Endodermal cell (in vitro differentiated cells): ENCODE results near the gene COL23A1. TPM values are rescaled to one million over a fixed set of nuclear protein-coding genes. Genes with fewer than 3 reads are reported as not detected.
A peak's percentile ranks its signal among the peaks of the same experiment; 100 is the strongest.

Source experiments
- DNase-seq: peaks from one replicate; pipeline ENCODE4 v3.0.0-alpha.2; 2017
- H3K27ac ChIP-seq: 2 replicates; pipeline ENCODE4 v1.5.1; 2013; ENCODE audit warnings: mild to moderate bottlenecking, low read depth, low read length, moderate library complexity
- H3K27me3 ChIP-seq: 2 replicates; pipeline ENCODE4 v1.6.1; 2013; ENCODE audit warnings: mild to moderate bottlenecking, low read length, moderate library complexity; ENCODE audit not compliant: insufficient read depth, control insufficient read depth, poor library complexity, severe bottlenecking
- H3K36me3 ChIP-seq: 2 replicates; pipeline ENCODE4 v1.7.0; 2013; ENCODE audit warnings: mild to moderate bottlenecking, low read length, moderate library complexity; ENCODE audit not compliant: control insufficient read depth, insufficient read depth
- H3K4me1 ChIP-seq: one replicate; pipeline ENCODE4 v1.7.0; 2013; ENCODE audit warnings: low read length; ENCODE audit not compliant: control insufficient read depth, insufficient read depth
- H3K4me3 ChIP-seq: 2 replicates; pipeline ENCODE4 v1.5.1; 2013; ENCODE audit warnings: mild to moderate bottlenecking, low read length, moderate library complexity
- H3K9ac ChIP-seq: 2 replicates; pipeline ENCODE4 v1.6.1; 2013; ENCODE audit warnings: mild to moderate bottlenecking, low read length, moderate library complexity; ENCODE audit not compliant: poor library complexity, severe bottlenecking; ENCODE audit errors: extremely low read depth
- H3K9me3 ChIP-seq: 2 replicates; pipeline ENCODE4 v1.6.1; 2013; ENCODE audit warnings: mild to moderate bottlenecking, low read length, moderate library complexity; ENCODE audit not compliant: control insufficient read depth
- H3K27ac Mint-ChIP-seq: 2 replicates; pipeline ENCODE4 v1.8.0; 2020; ENCODE audit warnings: mixed read lengths
- H3K27me3 Mint-ChIP-seq: 2 replicates; pipeline ENCODE4 v1.8.0; 2021; ENCODE audit warnings: mild to moderate bottlenecking, mixed read lengths; ENCODE audit not compliant: insufficient read depth
- H3K36me3 Mint-ChIP-seq: 2 replicates; pipeline ENCODE4 v1.8.0; 2020; ENCODE audit warnings: low read depth, mixed read lengths
- H3K4me1 Mint-ChIP-seq: 2 replicates; pipeline ENCODE4 v1.8.0; 2020; ENCODE audit warnings: mixed read lengths
- H3K4me3 Mint-ChIP-seq: 2 replicates; pipeline ENCODE4 v1.8.0; 2020; ENCODE audit warnings: mild to moderate bottlenecking, moderate library complexity, mixed read lengths
- H3K9me3 Mint-ChIP-seq: 2 replicates; pipeline ENCODE4 v1.8.0; 2020; ENCODE audit warnings: mild to moderate bottlenecking, mixed read lengths
- CTCF ChIP-seq: fragments of 200-600 bp; sonication (generic); conservative IDR thresholded peaks from 2 replicates; pipeline ENCODE4 v1.5.0; 2021; ENCODE audit warnings: antibody characterized with exemption, mild to moderate bottlenecking
- WGBS, 2 experiments: methylation state at CpG; one replicate each; pipeline versions ENCODE4 v1.1.5 to v1.1.7; 2013; ENCODE audit warnings: missing lambda C conversion rate in 2 of 2, mixed read lengths in 1 of 2; ENCODE audit not compliant: insufficient coverage in 1 of 2, insufficient read length in 1 of 2; 5-methylcytosine and 5-hydroxymethylcytosine counted together
- total RNA-seq, 2 donors: library from RNA; stranded (reverse); fragmentation: NEBNext Ultra II Directional in 1 of 2; extraction: Animal tissue kit (Norgen Biotek cat#: 25700) in 1 of 2; gene quantifications; 2 replicates in 1 of 2; 3 replicates in 1 of 2; pipeline ENCODE4 v1.2.1, GENCODE V29; 2021

The COL23A1 gene
- total RNA-seq, 2 donors from 2014 or later = 50.2 to 71.3 TPM

GRCh38 chr5:178373711-178374110 is 216.5 kb downstream of the COL23A1 start:
- H3K36me3 ChIP-seq = no peaks in the 10 kb centered on the region
- Mint-ChIP-seq H3K9me3 (peaks cover 7% of the 10 kb centered on the region), H3K4me3 (no peak overlapping the region), H3K36me3 (peaks cover 16% of the 10 kb centered on the region), H3K27ac (no peak overlapping the region), H3K27me3 (no peaks in the 10 kb centered on the region), H3K4me1 (peaks cover 6% of the 10 kb centered on the region)
- H3K4me1 ChIP-seq = no peaks in the 10 kb centered on the region
- H3K9me3 ChIP-seq = peaks cover 16% of the 10 kb centered on the region
- no peaks in the 10 kb centered on the region for H3K27me3 ChIP-seq
- H3K9ac ChIP-seq = no peak overlapping the region
- DNase-seq = no peak
- no peak overlapping the region for H3K4me3 ChIP-seq
- no peak overlapping the region for H3K27ac ChIP-seq
- WGBS, 2 experiments = 95 to 96% methylated on average over 15 to 16 of the region's 16 CpGs
- no peak for TF ChIP-seq CTCF

- DNase-seq = no peak
- Histone ChIP-seq H3K27ac (no peak overlapping the region), H3K36me3 (no peaks in the 10 kb centered on the region), H3K4me3 (no peak overlapping the region), H3K9me3 (peaks cover 16% of the 10 kb centered on the region), H3K4me1 (no peaks in the 10 kb centered on the region), H3K27me3 (no peaks in the 10 kb centered on the region), H3K9ac (no peak overlapping the region)
- Mint-ChIP-seq H3K27me3 (no peaks in the 10 kb centered on the region), H3K4me1 (peaks cover 6% of the 10 kb centered on the region), H3K9me3 (peaks cover 7% of the 10 kb centered on the region), H3K4me3 (no peak overlapping the region), H3K36me3 (peaks cover 16% of the 10 kb centered on the region), H3K27ac (peak overlapping the region; percentile 31)
- 93 to 96% methylated on average over 7 to 17 of the region's 17 CpGs for WGBS, 2 experiments
- TF ChIP-seq CTCF = no peak
Observed at GRCh38 chr5:178372142-178372571, 218.0 kb downstream of the COL23A1 start.

- Mint-ChIP-seq H3K27me3 (no peaks in the 10 kb centered on the region), H3K27ac (no peak overlapping the region), H3K4me3 (no peak overlapping the region), H3K9me3 (peaks cover 7% of the 10 kb centered on the region), H3K4me1 (peaks cover 6% of the 10 kb centered on the region), H3K36me3 (peaks cover 16% of the 10 kb centered on the region)
- Histone ChIP-seq H3K9me3 (peaks cover 16% of the 10 kb centered on the region), H3K4me3 (no peak overlapping the region), H3K27me3 (no peaks in the 10 kb centered on the region), H3K27ac (no peak overlapping the region), H3K36me3 (no peaks in the 10 kb centered on the region), H3K4me1 (no peaks in the 10 kb centered on the region), H3K9ac (no peak overlapping the region)
- TF ChIP-seq CTCF = no peak
- peak; percentile 57 for DNase-seq
- 82 to 83% methylated on average over 17 to 24 of the region's 24 CpGs for WGBS, 2 experiments
Observed at GRCh38 chr5:178371362-178372111, 218.7 kb downstream of the COL23A1 start.
